Neural crest cell (in vitro differentiated cells): ENCODE data around the gene PYGO2. TPM values are rescaled to one million over a fixed set of nuclear protein-coding genes. Genes with fewer than 3 reads are reported as not detected.
A peak's percentile ranks its signal among the peaks of the same experiment; 100 is the strongest.

Source experiments
- DNase-seq: peaks from one replicate; pipeline ENCODE4 v3.0.0; 2021; ENCODE audit warnings: low read depth, mixed read lengths, low spot score
- H3K27ac Mint-ChIP-seq: one replicate; pipeline ENCODE4 v1.8.0; 2021; ENCODE audit warnings: mild to moderate bottlenecking, mixed read lengths; ENCODE audit not compliant: unreplicated experiment
- H3K27me3 Mint-ChIP-seq: 2 replicates; pipeline ENCODE4 v1.8.0; 2021; ENCODE audit warnings: low read depth, mild to moderate bottlenecking, mixed read lengths
- H3K36me3 Mint-ChIP-seq: 2 replicates; pipeline ENCODE4 v1.8.0; 2021; ENCODE audit warnings: low read depth, mild to moderate bottlenecking, mixed read lengths
- H3K4me1 Mint-ChIP-seq: 2 replicates; pipeline ENCODE4 v1.8.0; 2021; ENCODE audit warnings: mixed read lengths
- H3K4me3 Mint-ChIP-seq: one replicate; pipeline ENCODE4 v1.8.0; 2021; ENCODE audit warnings: mild to moderate bottlenecking, mixed read lengths
- H3K9me3 Mint-ChIP-seq: 2 replicates; pipeline ENCODE4 v1.8.0; 2021; ENCODE audit warnings: mixed read lengths
- total RNA-seq: library from RNA; stranded (reverse); gene quantifications from 2 replicates; pipeline ENCODE4 v1.2.1, GENCODE V29; 2021
- TF ChIP-seq, protein P1 (sequence below): fragments of 200-600 bp; sonication (generic); conservative IDR thresholded peaks from 2 replicates; pipeline ENCODE4 v1.5.0; 2021; ENCODE audit warnings: antibody characterized with exemption, mild to moderate bottlenecking

The PYGO2 gene
- total RNA-seq, 1 donor from 2014 or later, result 65.1 TPM

DNA sequence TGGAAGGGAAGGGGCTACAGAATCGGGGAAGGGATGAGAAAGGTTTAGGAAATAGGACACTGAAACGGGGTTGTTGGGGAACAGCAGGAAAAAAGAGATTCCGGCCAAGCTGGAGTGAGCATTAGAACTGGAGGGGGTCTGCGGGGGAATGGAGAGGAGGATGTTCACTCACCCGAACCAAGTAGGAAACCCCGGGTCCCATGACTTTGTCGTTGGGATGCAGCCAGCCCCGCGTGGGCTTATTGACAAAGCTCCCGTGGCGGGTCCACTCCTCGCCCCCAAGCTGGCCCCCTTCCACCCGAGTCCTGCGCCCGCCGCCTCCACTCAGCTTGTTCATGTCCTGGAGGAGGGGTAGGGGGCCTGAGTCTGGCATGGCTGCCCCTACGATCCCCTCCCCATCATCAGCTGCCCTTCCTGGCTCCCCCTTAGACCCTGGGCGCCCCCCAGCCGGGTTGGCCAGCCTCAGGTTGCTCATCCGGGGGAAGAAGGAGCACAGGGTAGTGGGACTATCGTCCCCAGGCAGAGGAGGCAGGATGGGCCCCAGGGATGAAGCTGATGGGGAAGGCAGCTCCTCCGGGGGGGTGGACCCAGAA lies 8.4 kb upstream of the PYGO2 start:
- TF ChIP-seq, protein P1, sequence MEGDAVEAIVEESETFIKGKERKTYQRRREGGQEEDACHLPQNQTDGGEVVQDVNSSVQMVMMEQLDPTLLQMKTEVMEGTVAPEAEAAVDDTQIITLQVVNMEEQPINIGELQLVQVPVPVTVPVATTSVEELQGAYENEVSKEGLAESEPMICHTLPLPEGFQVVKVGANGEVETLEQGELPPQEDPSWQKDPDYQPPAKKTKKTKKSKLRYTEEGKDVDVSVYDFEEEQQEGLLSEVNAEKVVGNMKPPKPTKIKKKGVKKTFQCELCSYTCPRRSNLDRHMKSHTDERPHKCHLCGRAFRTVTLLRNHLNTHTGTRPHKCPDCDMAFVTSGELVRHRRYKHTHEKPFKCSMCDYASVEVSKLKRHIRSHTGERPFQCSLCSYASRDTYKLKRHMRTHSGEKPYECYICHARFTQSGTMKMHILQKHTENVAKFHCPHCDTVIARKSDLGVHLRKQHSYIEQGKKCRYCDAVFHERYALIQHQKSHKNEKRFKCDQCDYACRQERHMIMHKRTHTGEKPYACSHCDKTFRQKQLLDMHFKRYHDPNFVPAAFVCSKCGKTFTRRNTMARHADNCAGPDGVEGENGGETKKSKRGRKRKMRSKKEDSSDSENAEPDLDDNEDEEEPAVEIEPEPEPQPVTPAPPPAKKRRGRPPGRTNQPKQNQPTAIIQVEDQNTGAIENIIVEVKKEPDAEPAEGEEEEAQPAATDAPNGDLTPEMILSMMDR, result no peak
- no peak for DNase-seq
- Mint-ChIP-seq H3K36me3 (no peaks in the 10 kb centered on the region), H3K4me3 (peak overlapping the region; percentile 86), H3K27me3 (no peaks in the 10 kb centered on the region), H3K27ac (no peak overlapping the region), H3K9me3 (no peaks in the 10 kb centered on the region), H3K4me1 (peaks cover 41% of the 10 kb centered on the region)

- Mint-ChIP-seq H3K4me1 (peaks cover 41% of the 10 kb centered on the region), H3K36me3 (no peaks in the 10 kb centered on the region), H3K27me3 (no peaks in the 10 kb centered on the region), H3K27ac (peak overlapping the region; percentile 63), H3K4me3 (peak overlapping the region; percentile 86), H3K9me3 (no peaks in the 10 kb centered on the region)
- no peak for DNase-seq
- TF ChIP-seq, protein P1, result no peak
Measured at GRCh38 chr1:154969246-154969645, 7.7 kb upstream of the PYGO2 start.

DNA sequence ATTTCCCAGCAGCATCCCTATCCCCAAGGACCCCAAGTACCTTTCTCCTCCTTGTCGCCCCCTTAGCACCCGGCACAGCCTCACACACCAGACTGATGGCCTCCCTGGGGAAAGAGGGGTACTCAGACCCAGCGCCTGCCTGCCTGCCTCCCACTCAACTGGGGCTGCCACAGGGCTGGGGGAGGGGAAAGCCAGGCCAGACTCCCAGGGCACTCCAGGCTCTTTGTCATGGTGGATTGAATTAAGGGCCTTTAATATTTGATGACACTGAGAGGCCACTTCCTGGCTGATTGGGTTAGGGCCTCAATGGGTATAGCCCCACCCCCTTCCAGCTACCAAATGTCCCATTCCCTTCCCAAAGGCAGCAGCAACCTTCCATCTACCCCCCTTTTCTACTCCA lies 7.1 kb upstream of the PYGO2 start:
- TF ChIP-seq, protein P1, result no peak
- no peaks in the 10 kb centered on the region for H3K27me3 Mint-ChIP-seq
- peak overlapping the region; percentile 63 for H3K27ac Mint-ChIP-seq
- DNase-seq, result no peak
- no peaks in the 10 kb centered on the region for H3K9me3 Mint-ChIP-seq
- H3K36me3 Mint-ChIP-seq, result peaks cover 3% of the 10 kb centered on the region
- H3K4me3 Mint-ChIP-seq, result peak overlapping the region; percentile 86
- peaks cover 41% of the 10 kb centered on the region for H3K4me1 Mint-ChIP-seq

GRCh38 chr1:154967331-154967950 lies 5.9 kb upstream of the PYGO2 start:
- Mint-ChIP-seq H3K4me3 (peak overlapping the region; percentile 62), H3K27ac (no peak overlapping the region), H3K27me3 (no peaks in the 10 kb centered on the region), H3K9me3 (no peaks in the 10 kb centered on the region), H3K36me3 (peaks cover 5% of the 10 kb centered on the region), H3K4me1 (peaks cover 44% of the 10 kb centered on the region)
- DNase-seq, result no peak
- TF ChIP-seq, protein P1, result no peak

GRCh38 chr1:154966111-154966510 lies 4.5 kb upstream of the PYGO2 start:
- H3K27ac Mint-ChIP-seq, result no peak overlapping the region
- peaks cover 8% of the 10 kb centered on the region for H3K36me3 Mint-ChIP-seq
- DNase-seq, result no peak
- H3K4me3 Mint-ChIP-seq, result peak overlapping the region; percentile 34
- no peaks in the 10 kb centered on the region for H3K27me3 Mint-ChIP-seq
- H3K9me3 Mint-ChIP-seq, result no peaks in the 10 kb centered on the region
- peaks cover 39% of the 10 kb centered on the region for H3K4me1 Mint-ChIP-seq
- TF ChIP-seq, protein P1, result no peak
